Hematopoietic multipotent progenitor cell (in vitro differentiated cells): ENCODE data around the gene POLL. TPM values are rescaled to one million over a fixed set of nuclear protein-coding genes. Genes with fewer than 3 reads are reported as not detected.
"Not testable (repeated sequence)": the region's sequence is repeated elsewhere in the genome, so short reads cannot be mapped to it uniquely, and the experiment has no call there.

Experiments
- DNase-seq, 3 donors: peaks; one replicate each; pipeline ENCODE4 v3.0.0-alpha.2; 2011 to 2015; ENCODE audit warnings: low read depth in 2 of 3, low spot score in 2 of 3
- total RNA-seq: library from RNA; depleted of rRNA; stranded (reverse); fragments of >200 nt; gene quantifications from one replicate; pipeline ENCODE4 v1.2.3, GENCODE V29; 2012

POLL gene
- total RNA-seq: 31.0 TPM

DNA sequence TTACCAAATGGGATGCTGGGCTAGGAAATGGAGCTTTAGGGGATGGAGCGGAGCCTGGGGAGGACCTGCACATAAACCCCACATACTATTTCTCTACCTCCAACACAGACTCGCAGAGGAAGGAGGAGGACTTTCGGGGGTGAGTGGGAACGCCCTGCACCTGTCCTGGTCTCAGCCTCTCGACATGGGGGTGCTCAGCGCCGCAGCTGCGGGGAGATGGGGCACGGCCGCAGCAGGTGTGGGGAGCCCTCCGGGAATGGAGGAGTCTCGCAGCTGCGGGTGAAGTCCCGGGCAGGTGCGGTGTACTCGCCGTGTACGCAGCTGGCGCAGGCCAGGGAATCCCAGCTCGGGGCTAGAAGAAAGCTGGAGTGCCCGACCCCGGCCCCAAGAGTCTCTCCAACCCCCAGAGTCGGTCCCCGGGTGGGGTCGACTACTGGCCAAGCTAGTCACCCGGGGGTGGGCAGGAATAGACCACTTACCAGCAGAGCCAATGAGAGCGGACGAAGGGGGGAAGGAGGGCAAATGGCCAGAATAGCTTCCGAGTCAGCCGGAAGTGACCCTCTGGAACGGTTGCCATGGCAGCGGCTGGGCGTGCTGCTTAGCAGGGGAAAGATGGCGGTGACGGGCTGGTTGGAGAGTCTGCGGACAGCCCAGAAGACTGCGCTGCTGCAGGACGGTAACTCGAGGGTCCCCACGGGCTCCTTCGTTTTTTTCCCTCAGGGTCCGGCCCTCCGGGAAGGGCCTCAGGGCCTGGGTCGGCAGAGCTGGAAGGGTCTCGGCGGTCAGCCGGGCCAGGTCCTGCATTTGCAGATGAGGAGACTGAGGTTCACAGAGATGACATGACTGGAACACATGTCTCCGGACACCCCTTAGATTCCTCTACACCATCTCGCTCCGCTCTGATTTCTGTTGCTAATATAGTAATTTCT, at the start of gene POLL, which contains the start of gene DPCD:
TSS of gene POLL (minus strand) at position 533 of the 929 bp plus-strand sequence. CDS start 897 bp downstream, outside the sequence.
TSS of gene DPCD (plus strand) at position 597 of the 929 bp plus-strand sequence. CDS start at position 613, 16 bp downstream.
- DNase-seq: peak; percentile 63 to 93 (median 89)

DNA sequence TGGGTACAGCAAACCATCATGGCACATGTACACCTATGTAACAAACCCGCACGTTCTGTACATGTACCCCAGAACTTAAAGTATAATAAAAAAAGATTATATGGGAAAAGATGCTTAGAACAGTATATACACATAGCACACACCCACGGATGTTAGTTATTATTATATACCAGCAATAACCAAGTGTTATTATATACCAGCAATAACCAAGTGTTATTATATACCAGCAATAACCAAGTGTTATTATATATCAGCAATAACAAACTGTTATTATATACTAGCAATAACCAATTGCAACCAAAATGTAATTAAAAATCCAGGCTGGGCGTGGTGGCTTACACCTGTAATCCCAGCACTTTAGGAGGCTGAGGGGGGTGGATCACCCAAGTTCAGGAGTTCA, 45.5 kb upstream of the POLL start:
- DNase-seq: not testable (repeated sequence)

DNA sequence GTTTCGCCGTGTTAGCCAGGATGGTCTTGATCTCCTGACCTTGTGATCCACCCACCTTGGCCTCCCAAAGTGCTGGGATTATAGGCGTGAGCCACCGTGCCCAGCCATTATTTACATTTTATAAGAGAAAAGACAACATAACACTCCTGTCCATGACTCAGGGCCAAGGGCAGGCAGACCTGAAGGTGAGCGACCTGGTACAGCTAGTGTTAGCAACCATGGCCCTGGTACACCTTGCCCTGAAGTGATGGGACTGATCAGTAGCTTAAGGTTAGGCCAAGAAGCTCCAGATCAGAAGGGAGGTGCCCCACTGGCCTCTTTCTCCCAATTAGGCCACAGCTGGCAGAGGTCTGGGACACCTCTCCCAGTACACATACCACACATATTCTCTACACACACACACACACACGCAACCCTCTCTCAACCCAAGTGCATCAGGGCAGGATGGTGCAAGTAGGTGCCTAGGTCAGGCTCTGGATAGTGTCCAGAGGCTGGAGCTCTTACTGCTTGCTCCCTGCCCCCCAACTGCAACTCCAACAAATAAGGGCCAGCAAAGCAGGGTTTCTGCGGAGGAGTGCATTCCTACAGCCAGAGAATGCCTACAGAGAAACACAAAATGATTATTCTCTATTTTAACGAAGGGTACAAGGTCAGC, 43.9 kb upstream of the POLL start:
- no peak for DNase-seq

DNA sequence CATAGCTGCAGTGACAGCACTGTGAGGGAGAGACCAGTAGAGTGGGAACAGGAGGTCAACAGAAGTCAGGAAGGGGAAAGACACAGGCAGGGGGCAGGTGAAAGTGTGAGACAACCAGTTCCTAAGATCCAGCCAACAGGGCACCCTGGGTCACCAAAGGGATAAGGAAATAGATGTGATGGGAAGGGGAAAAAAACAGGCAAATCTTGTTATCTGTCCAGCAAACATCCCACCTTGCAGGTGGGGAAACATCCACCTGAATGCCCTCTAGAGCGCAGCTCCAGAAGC, 42.5 kb upstream of the POLL start:
- no peak for DNase-seq

DNA sequence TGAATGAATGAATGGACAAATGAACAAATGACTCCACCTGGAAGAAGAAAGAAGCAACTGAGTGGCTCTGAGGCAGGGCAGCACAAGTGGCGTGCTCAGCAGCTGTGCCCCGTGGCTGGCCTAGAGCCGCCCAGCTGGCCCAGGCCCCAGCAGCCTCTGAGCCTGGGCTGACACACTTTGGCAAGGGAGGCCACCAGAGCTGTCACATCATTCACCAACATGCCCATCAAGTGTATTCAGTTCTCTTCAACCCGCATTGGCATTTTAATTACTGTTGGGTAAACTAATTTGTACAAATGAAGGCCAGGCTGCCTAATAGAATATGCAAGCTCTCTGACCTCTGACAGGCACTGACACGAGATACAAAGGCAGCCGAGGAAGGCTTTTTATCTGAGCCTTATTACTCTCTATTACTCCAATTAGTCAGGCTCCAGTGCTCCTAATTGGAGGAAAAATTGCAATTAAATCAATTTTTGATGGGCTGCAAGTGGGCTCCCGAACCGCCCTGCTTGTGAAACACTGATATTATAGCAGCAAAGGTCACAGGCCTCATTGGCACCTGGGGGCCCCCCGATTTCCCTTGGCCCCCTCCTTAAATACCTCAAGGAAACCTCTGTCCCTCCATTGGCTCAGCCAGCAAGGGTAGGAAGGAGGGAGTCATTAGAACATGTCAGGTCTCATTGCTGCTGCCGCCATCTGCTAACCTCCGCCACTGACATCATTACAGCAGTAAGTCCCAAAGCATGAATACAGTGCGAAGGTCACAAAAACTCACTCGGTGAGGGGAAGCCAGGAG, 42.0 kb upstream of the POLL start:
- no peak for DNase-seq

DNA sequence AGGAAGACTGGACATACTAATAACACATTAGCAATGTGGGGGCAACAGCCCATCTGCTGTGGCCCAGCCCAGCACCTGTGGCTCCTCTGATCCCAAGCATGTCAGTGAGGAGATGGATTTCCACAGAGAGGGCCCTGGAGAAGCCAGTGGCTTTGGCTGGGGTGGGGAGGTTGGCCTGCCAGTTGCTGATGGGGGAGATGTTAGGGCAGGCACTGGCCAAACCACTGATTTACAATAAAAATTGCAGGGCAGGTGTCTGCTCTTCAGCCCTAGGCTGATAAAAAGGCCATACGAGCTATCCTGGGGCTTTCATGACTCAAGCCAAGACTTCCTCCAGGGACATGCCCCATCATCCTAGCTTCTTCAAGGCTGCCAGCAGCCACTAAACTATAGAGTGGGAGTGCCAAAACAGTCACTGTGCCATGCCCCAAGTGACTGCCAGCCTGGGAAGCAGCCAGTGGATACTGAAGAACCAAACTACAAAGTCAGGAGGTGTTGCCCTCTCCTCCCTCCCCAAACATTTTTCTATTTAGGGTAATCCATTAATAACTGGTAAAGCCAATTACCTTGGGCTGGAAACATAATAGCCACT, 37.9 kb upstream of the POLL start:
- DNase-seq: no peak

DNA sequence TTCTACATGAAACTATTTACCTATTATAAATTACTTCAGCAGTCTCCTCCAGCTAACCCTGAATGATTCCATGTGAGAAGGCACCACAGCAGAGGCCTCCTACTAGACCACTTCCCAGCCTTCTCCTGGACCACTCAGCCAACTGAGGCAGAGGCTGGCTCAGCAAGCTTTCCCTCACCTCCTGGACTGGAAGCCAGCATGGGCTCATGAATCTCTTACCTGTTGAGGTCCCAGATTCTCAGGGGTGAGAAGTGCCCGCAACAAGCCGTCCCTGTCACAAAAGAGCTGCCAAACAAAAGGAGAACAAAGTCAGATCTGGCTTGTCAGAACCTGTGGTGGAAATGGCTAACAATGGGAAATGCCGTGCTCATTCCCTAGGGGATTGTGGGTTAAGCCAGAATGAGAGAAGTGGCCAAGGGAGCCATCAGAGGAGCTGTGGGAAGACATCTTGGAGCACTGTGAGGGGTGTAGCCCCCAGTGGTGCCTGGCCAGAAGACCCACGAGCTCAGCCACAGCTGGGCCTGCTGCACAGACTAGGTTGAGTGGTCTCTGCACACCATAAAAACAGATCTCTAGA, 36.6 kb upstream of the POLL start:
- no peak for DNase-seq

DNA sequence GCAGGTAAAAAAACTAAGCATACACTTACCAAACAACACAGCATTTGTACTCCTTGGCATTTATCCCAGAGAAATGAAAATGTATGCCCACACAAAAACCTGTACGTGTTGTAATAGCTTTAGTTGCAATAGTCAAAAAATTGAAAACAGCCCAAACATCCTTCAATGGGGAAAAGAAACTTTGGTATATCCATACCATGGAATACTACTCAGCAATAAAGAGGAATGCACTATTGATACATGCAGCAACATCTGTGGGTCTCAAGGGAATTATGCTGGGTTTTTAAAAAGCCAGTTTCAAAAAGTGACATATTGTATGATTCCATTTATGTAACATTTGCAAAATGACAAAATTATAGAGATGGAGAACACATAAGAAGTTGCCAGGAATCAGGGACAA, 35.5 kb upstream of the POLL start:
- no peak for DNase-seq

DNA sequence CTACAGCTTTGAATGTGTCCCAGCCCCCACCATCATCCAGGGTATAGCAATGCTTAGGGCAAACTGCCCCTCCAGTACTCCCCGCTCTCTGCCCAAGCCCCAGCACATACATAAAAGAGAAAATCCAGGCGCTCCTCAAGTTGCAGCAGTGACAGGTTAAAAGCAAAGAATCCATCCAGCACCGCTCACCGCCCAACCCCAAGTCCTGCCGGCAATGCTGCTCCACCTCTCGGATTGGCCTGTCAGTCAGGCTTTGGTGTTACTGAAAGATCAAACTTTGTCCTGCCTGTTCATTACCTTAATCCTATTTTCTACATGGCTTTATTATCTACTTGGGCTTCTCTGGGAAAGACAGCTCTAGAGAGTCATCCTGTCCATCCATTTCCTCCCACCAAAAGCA, 31.9 kb upstream of the POLL start:
- no peak for DNase-seq

DNA sequence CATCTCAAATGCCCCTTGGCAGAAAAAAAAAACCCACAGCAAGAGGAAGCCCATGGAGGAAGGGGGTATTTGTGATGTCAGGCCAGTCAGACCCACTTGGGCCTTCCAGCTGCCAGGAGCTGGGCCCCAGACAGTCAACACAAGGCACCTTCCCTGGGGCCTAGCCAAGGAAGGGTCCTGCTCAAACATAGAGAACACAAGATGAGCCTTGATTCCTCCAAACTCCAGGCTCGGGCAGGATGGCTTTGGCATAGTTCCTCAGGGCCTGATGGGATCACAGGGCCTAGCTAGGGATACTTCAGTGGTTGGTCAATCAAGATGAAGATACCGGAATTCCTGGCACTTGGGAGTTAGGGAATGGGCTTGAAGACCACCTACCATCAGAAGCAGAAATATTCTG, 30.8 kb upstream of the POLL start:
- DNase-seq: no peak

DNA sequence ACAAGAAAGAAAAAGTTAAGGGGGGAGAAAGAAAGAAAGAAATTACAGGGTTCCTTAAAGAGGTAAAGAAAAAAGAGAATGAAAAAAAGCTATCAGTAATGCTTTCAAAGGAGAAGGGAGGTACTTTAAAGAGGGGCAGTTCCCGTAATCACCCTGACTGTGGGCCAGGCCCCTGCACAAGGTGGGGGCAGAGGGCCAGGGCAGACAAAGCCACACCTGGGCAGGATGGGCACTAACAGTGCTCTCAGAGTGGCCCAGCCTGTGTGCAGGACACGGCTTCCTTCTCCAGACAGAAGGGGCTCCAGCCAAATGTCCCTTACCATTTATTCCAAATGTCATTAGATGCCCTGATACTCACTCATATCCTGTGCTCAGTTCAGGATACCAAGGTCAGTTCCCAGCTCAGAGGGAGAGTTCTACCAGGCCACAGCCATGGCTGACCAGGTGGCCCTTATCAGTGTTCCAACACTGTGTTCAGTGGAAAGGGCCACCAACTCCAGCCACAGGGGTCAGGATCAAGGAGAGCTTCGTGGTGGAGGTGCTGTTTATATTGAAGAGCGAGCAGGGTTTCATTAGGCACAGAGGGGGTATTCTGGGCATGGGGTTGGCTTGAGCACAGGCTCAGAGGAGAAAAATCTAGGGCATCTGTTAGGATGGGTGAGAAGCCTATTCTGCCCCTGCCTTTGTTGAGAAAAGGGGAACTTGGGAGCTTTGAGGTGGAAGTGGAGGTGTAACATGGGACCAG, 29.9 kb upstream of the POLL start:
- no peak for DNase-seq

DNA sequence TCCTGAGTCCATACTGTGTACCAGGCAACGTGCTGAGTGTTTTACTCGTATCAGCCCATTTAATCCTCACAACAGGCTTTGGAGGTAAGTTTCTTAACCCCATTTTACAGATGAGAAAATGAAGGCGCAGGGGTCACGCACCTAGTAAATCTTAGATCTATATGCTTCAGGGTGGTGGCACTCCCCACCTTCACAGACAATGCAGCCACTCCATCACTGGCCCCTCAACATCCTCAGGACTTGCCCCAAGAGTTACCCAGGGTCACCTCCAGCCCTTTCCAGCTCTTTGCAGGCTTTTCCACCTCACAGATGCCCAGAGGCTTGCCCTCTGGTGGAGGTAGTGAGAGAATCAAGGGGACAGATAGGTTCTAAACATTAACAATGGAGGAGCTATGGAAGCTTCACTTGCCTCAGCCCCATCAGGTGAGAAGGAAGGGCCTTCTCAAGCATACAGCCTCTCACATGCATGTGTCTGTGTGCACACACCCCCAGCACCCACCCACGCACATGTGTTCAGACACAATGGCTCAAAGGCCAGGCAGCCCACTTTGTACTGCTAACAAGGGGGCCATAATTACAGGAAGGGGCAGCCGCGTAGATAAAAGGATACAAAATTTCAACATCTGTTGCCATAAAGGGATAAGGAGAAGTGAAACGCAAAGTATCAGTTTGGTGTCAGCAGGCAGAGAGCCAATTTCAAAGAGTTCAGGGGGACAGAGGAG, 29.2 kb upstream of the POLL start:
- peak in 1 of 3 donors; percentile 23 for DNase-seq

DNA sequence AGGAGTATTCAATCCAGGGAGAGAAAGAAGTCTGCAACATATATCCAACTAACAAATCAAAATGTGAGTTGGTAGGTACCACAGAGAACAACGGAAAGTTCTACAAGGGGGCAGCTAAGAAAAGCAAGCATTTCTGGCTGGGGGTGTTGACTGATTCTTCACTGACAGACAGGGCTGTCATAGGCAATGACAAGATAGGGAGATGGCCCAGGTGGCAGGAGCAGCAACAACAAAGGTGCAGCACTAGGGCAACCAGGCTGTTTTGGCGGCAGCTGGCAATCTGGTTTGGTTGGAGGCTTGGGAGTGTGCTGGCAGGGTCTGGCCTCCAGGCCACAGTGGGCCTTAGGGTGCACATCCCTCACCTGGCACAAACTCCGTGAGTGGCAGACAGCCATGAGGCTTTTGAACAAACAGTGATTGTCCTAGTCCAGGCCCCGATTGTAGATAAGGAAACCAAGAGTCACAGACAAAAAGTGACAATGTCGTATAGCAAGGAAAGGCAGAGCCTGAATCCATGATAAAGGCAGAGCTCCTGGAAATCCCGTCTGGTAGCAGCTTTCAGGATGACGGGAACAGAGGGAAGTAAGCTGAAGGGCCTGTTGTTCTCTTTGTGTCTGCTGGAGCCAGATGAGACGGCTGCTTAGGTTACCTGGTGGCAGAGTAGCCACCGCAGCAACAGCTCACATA, 28.5 kb upstream of the POLL start:
- no peak for DNase-seq

DNA sequence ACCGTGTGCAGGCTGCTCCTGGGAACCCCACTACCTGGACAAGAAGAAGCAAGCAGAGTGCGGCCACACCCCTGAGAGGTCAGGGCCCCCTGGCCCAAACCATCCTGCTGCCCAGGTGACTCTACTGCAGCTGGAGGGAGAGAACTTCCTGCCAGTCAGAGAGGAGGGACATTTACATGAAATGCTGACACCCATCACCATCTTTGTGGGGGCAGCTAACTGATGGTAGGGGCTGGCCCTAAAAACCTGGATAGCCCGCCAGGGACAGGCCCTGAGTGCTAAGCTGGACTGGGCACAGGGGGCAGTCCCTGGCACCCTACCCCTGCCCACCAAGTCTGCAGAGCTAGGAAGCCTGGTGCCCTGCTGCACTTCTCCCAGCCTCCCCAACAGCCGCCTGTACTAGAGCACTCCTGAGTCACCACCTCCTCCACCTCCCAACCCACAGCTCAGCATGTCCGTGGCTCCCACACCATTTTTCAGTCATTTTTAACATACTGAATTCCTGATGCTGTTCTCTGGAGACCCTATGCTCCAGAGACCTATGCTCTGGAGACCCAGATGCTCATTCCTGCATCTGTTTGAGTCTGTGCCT, 27.6 kb upstream of the POLL start:
- no peak for DNase-seq

DNA sequence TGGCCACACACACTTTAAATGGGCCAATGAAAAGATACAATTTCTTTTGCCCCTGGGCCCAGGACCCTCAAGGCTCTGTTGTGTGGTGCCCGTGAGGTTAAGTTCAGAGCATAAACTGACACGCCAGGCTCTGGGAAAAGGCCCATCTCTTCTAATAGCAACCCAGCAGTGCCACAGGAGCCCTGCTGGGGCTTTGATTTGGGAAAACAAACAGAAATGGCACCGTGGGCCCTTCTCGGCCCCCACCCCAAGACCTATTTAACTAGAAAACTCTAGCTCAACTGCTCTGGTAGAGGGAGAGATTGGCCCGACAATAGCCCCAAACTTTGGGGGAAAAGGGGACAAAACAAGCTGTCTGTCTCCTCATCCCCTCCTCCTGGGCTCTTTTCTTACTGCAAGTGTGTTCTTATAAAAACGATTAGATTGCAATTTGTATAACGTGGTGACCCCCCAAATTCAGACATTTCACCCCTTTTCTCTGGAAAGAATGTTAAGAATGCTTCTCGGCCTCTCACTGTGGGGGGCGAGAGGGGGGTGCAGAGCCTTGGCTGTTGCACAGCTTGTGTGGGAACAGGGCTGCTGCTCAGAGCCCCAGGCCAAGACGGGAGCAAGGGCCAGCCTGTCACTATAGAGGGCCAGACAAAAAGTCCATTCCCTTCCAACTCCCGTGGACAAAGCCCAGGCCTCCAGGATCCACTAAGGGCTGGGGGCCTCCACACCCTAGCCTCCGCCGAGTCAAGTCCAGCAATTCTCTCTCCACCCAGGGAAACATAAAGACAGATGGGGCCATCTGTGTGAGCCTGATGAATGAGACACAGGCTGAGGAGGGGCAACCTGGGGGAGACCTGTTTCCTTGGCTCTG, 26.8 kb upstream of the POLL start:
- DNase-seq: no peak

DNA sequence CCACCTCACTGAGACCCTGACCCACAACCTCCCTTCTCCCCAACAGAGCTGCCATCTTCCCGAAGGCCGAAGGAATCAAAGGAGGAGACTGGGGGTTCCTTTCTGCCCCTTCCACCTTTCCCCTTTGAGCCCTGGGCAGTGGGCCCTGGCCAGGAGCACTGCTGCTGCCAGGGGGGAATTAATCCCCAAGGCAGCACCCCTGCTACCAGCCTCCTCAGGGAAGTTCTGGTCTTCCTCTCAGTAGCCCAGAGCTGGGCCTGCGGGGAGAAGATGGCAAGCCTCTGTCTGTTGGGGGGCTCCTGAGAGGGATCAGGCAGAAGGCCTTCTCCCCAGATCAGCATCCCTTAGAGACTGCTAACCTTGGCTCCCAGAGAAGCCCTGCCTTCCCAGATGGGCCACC, 25.6 kb upstream of the POLL start:
- DNase-seq: no peak

DNA sequence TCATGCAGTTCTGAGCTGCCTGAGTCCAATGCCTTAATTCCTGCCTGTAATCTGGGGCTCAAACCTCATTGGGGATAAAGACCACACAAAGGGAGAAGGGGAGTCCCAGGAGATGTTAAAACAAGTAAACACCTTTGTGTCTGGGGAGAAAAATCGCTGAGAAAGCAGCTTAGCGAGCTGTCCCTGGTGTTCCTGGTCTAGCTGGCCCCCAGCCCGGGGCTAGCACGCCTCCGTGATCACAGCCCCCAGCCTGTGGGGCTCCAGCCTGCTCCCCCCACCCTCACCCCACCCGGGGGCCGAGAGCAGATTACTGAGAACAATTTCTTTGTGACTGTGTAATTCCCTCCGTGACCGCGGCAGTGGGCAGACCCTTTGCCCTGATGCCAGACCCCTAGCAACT, 24.8 kb upstream of the POLL start:
- no peak for DNase-seq
